ENCODE results near the gene IDUA.
"Not testable (repeated sequence)": the region's sequence is repeated elsewhere in the genome, so short reads cannot be mapped to it uniquely, and the experiment has no call there.

The IDUA gene

GRCh38 chr4:997375-998071, 10.7 kb downstream of the IDUA start:
- no peak overlapping the region for H2BK5ac ChIP-seq (ENCODE audit: low read depth, low read length, poor library complexity)
- no peak overlapping the region for H3K4ac ChIP-seq (ENCODE audit: low read depth, low read length)
- H4K8ac ChIP-seq (ENCODE audit: low read depth, low read length) = no peak overlapping the region
- no peak overlapping the region for H3K23ac ChIP-seq (ENCODE audit: low read length)
- H3K4me3 ChIP-seq (ENCODE audit: low read depth, low read length) = no peak overlapping the region
- peaks cover 14% of the 10 kb centered on the region for H3K9me3 ChIP-seq (ENCODE audit: insufficient read depth, low read depth, low read length)
- no CpG with 5 or more reads among the region's 68 CpGs for WGBS (ENCODE audit: extremely low coverage, insufficient coverage, insufficient read length)
- no peak overlapping the region for H2AK5ac ChIP-seq (ENCODE audit: low read length)
- no peak overlapping the region for H3K18ac ChIP-seq (ENCODE audit: low read length)
- no peaks in the 10 kb centered on the region for H3K36me3 ChIP-seq (ENCODE audit: control insufficient read depth in 1 of 2, insufficient read depth in 2 of 2, low read length in 2 of 2)
- H3K27me3 ChIP-seq (ENCODE audit: insufficient read depth, low read length) = peaks cover 44% of the 10 kb centered on the region
- no peak overlapping the region for H3K9ac ChIP-seq (ENCODE audit: low read length)
- no peak overlapping the region for H3K14ac ChIP-seq (ENCODE audit: low read length)
- no peak overlapping the region for H2AFZ ChIP-seq (ENCODE audit: insufficient read depth, low read length, poor library complexity)
- no peak overlapping the region for H2BK12ac ChIP-seq (ENCODE audit: low read length)
- H3K4me2 ChIP-seq (ENCODE audit: low read length) = peak overlapping the region; percentile 54
- no peaks in the 10 kb centered on the region for H3K79me1 ChIP-seq (ENCODE audit: low read length)
- no peak overlapping the region for H4K91ac ChIP-seq (ENCODE audit: low read depth, low read length)
- no peak overlapping the region for H3K27ac ChIP-seq (ENCODE audit: low read depth, low read length)
- no peaks in the 10 kb centered on the region for H3K79me2 ChIP-seq (ENCODE audit: control insufficient read depth, insufficient read depth, low read length, poor library complexity)
- peaks cover 3 to 4% of the 10 kb centered on the region in 2 experiments for H3K4me1 ChIP-seq (ENCODE audit: control insufficient read depth in 1 of 2, insufficient read depth in 2 of 2, low read length in 2 of 2)
- H2BK120ac ChIP-seq (ENCODE audit: insufficient read depth, low read length, poor library complexity) = no peak overlapping the region
- no peak for DNase-seq
- H4K12ac ChIP-seq (ENCODE audit: low read depth, low read length) = no peak overlapping the region

GRCh38 chr4:998096-998691, 11.3 kb downstream of the IDUA start:
- Histone ChIP-seq H2BK5ac (ENCODE audit: low read depth, low read length, poor library complexity) (no peak overlapping the region), H3K18ac (ENCODE audit: low read length) (no peak overlapping the region), H3K4me1 (ENCODE audit: control insufficient read depth in 1 of 2, insufficient read depth in 2 of 2, low read length in 2 of 2) (peaks cover under 1 to 2% of the 10 kb centered on the region in 2 experiments), H2BK12ac (ENCODE audit: low read length) (no peak overlapping the region), H3K9me3 (ENCODE audit: insufficient read depth, low read depth, low read length) (peaks cover 14% of the 10 kb centered on the region), H3K4ac (ENCODE audit: low read depth, low read length) (no peak overlapping the region), H3K27ac (ENCODE audit: low read depth, low read length) (no peak overlapping the region), H3K79me2 (ENCODE audit: control insufficient read depth, insufficient read depth, low read length, poor library complexity) (no peaks in the 10 kb centered on the region), H4K91ac (ENCODE audit: low read depth, low read length) (no peak overlapping the region), H3K14ac (ENCODE audit: low read length) (no peak overlapping the region), H2AFZ (ENCODE audit: insufficient read depth, low read length, poor library complexity) (no peak overlapping the region), H4K8ac (ENCODE audit: low read depth, low read length) (no peak overlapping the region), H3K36me3 (ENCODE audit: control insufficient read depth in 1 of 2, insufficient read depth in 2 of 2, low read length in 2 of 2) (no peaks in the 10 kb centered on the region), H3K9ac (ENCODE audit: low read length) (no peak overlapping the region), H3K4me2 (ENCODE audit: low read length) (no peak overlapping the region), H2BK120ac (ENCODE audit: insufficient read depth, low read length, poor library complexity) (no peak overlapping the region), H2AK5ac (ENCODE audit: low read length) (no peak overlapping the region), H3K23ac (ENCODE audit: low read length) (no peak overlapping the region), H3K4me3 (ENCODE audit: low read depth, low read length) (no peak overlapping the region), H3K79me1 (ENCODE audit: low read length) (no peaks in the 10 kb centered on the region), H3K27me3 (ENCODE audit: insufficient read depth, low read length) (peaks cover 50% of the 10 kb centered on the region), H4K12ac (ENCODE audit: low read depth, low read length) (no peak overlapping the region)
- WGBS (ENCODE audit: extremely low coverage, insufficient coverage, insufficient read length) = no CpG with 5 or more reads among the region's 12 CpGs
- no peak for DNase-seq

- not testable (repeated sequence) for H3K18ac ChIP-seq (ENCODE audit: low read length); H4K12ac ChIP-seq (ENCODE audit: low read depth, low read length); DNase-seq; H2BK5ac ChIP-seq (ENCODE audit: low read depth, low read length, poor library complexity); H2BK12ac ChIP-seq (ENCODE audit: low read length); H2AK5ac ChIP-seq (ENCODE audit: low read length); H3K23ac ChIP-seq (ENCODE audit: low read length); H3K4me2 ChIP-seq (ENCODE audit: low read length); H3K9ac ChIP-seq (ENCODE audit: low read length); H3K79me2 ChIP-seq (ENCODE audit: control insufficient read depth, insufficient read depth, low read length, poor library complexity); H4K8ac ChIP-seq (ENCODE audit: low read depth, low read length); H3K4me3 ChIP-seq (ENCODE audit: low read depth, low read length); H3K4ac ChIP-seq (ENCODE audit: low read depth, low read length); H3K4me1 ChIP-seq (ENCODE audit: control insufficient read depth in 1 of 2, insufficient read depth in 2 of 2, low read length in 2 of 2); H3K36me3 ChIP-seq (ENCODE audit: control insufficient read depth in 1 of 2, insufficient read depth in 2 of 2, low read length in 2 of 2); H3K79me1 ChIP-seq (ENCODE audit: low read length); H4K91ac ChIP-seq (ENCODE audit: low read depth, low read length); H2BK120ac ChIP-seq (ENCODE audit: insufficient read depth, low read length, poor library complexity); H3K14ac ChIP-seq (ENCODE audit: low read length); H3K27ac ChIP-seq (ENCODE audit: low read depth, low read length); H2AFZ ChIP-seq (ENCODE audit: insufficient read depth, low read length, poor library complexity)
- peaks cover 17% of the 10 kb centered on the region for H3K9me3 ChIP-seq (ENCODE audit: insufficient read depth, low read depth, low read length)
- WGBS (ENCODE audit: extremely low coverage, insufficient coverage, insufficient read length) = no CpG with 5 or more reads among the region's 21 CpGs
- H3K27me3 ChIP-seq (ENCODE audit: insufficient read depth, low read length) = peaks cover 60% of the 10 kb centered on the region
Observed at GRCh38 chr4:999240-999863, 12.5 kb downstream of the IDUA start.

GRCh38 chr4:999882-1000425, 13.1 kb downstream of the IDUA start:
- Histone ChIP-seq H2AK5ac (ENCODE audit: low read length) (no peak overlapping the region), H3K4ac (ENCODE audit: low read depth, low read length) (no peak overlapping the region), H3K79me1 (ENCODE audit: low read length) (no peaks in the 10 kb centered on the region), H3K9me3 (ENCODE audit: insufficient read depth, low read depth, low read length) (peaks cover 17% of the 10 kb centered on the region), H4K91ac (ENCODE audit: low read depth, low read length) (no peak overlapping the region), H3K14ac (ENCODE audit: low read length) (no peak overlapping the region), H4K8ac (ENCODE audit: low read depth, low read length) (no peak overlapping the region), H2AFZ (ENCODE audit: insufficient read depth, low read length, poor library complexity) (no peak overlapping the region), H3K4me1 (ENCODE audit: control insufficient read depth in 1 of 2, insufficient read depth in 2 of 2, low read length in 2 of 2) (peaks cover 2 to 3% of the 10 kb centered on the region in 2 experiments), H3K23ac (ENCODE audit: low read length) (no peak overlapping the region), H3K4me3 (ENCODE audit: low read depth, low read length) (no peak overlapping the region), H4K12ac (ENCODE audit: low read depth, low read length) (no peak overlapping the region), H2BK120ac (ENCODE audit: insufficient read depth, low read length, poor library complexity) (no peak overlapping the region), H3K18ac (ENCODE audit: low read length) (no peak overlapping the region), H3K4me2 (ENCODE audit: low read length) (no peak overlapping the region), H3K79me2 (ENCODE audit: control insufficient read depth, insufficient read depth, low read length, poor library complexity) (no peaks in the 10 kb centered on the region), H3K36me3 (ENCODE audit: control insufficient read depth in 1 of 2, insufficient read depth in 2 of 2, low read length in 2 of 2) (no peaks in the 10 kb centered on the region), H3K9ac (ENCODE audit: low read length) (no peak overlapping the region), H2BK12ac (ENCODE audit: low read length) (no peak overlapping the region), H3K27me3 (ENCODE audit: insufficient read depth, low read length) (peaks cover 61% of the 10 kb centered on the region), H2BK5ac (ENCODE audit: low read depth, low read length, poor library complexity) (no peak overlapping the region), H3K27ac (ENCODE audit: low read depth, low read length) (no peak overlapping the region)
- WGBS (ENCODE audit: extremely low coverage, insufficient coverage, insufficient read length) = no CpG with 5 or more reads among the region's 18 CpGs
- DNase-seq = no peak

Measured in trophoblast cell (in vitro differentiated cells and primary cell).